GM20000 (cell line): ENCODE data around the gene SDCCAG8.

Source experiments
- DNase-seq: peaks from one replicate; pipeline ENCODE4 v3.0.0; 2012; ENCODE audit warnings: low spot score
- CTCF ChIP-seq: IDR thresholded peaks from 2 replicates; pipeline ENCODE4 v1.5.1; 2012; ENCODE audit warnings: mild to moderate bottlenecking, control low read depth; ENCODE audit errors: extremely low read depth, missing control alignments

The SDCCAG8 gene

DNA sequence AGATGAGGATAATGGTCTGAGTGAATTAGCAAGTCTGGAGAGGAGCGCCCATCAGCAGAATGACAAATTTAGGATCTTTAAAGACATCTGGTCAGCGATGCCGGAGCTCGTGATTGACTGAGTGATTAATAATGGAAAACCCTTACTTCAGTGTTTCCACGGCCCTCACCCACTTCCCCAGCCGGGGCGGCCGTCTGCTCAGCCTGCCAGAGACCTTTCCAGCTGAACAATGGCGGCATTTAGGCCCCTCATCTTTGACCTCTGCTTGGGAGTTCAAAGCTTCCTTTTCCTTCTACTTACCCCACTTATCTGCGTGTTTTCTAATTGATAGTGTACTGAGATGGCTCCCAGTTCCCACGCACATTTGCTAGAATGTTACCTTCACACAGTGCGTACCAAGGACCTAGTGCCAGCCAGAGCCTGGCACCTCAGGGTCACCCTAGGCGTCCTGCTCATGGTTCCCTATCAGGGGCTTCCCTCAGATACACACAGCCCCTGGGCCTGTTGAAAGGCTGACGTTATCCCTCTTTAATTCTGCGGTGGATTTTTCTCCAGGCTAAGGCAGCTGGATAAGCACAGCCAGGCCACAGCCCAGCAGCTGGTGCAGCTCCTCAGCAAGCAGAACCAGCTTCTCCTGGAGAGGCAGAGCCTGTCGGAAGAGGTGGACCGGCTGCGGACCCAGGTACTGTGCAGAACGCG is 232.8 kb downstream of the SDCCAG8 start:
- no peak for TF ChIP-seq CTCF
- no peak for DNase-seq

DNA sequence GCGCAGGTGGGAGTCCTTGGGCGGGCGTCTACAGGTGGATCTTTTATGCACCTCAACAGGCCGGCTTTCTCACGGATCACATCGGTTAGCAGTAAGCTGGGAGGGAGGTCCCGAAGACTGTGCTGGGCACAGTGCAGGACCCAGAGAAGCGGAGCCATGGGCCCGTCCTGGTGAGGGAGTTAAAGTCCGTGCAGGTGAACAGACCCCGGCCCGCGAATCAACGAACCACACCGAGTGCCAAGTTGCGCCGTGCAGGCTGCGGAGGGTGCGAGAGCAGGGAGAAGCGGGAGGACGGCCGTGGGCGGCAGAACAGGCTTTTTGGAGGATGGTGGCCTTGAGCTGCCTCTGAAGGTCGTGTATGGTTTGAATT is 233.3 kb downstream of the SDCCAG8 start:
- no peak for DNase-seq
- TF ChIP-seq CTCF, result no peak

- no peak for DNase-seq
- TF ChIP-seq CTCF, result no peak
These were observed 234.1 kb downstream of the SDCCAG8 start for GRCh38 chr1:243489681-243490546.

DNA sequence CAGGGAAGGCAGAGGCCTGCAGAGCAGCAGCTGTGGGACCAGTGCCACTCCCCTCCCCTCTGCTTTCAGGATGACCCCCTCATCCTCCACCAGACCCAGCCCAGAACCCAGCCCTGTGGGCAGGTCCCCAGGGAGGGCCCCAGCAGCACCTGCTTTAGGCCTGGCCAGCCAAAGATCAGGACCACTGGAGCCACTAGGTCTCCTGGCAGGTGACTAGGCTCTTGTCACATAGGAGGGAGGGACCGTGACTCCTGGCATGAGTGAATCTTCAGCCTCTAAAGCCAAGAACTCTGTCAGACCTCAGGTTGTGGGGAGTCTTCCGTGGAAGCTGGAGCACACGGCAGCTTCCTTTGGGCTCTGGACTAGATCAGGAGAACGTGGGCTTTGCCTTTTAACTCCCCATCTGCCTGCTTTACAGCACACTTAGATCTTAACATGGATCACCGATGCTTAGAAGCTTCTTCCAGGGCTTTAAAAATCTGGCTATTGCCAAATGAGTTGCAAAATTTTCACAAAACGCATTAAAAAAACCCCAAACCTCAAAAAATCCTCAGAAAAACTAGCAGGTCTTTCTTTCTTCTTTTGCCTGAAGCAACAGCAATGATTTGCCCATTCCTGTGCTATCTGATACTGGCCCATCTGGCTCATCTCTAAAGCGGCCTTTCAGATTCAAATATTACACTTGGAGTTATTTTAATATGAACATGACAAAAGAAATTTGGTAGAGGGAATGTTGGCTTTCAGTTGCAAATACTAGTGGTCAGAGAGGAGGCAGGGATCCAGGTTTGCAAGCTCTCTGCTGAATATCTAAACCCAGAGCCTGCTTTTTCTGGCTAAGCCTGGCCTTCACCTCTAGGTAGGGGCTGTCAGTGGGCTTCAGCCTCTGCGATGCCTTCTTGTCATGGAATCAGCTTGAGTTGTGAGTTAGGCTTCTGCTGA is 235.2 kb downstream of the SDCCAG8 start:
- TF ChIP-seq CTCF, result no peak
- no peak for DNase-seq

DNA sequence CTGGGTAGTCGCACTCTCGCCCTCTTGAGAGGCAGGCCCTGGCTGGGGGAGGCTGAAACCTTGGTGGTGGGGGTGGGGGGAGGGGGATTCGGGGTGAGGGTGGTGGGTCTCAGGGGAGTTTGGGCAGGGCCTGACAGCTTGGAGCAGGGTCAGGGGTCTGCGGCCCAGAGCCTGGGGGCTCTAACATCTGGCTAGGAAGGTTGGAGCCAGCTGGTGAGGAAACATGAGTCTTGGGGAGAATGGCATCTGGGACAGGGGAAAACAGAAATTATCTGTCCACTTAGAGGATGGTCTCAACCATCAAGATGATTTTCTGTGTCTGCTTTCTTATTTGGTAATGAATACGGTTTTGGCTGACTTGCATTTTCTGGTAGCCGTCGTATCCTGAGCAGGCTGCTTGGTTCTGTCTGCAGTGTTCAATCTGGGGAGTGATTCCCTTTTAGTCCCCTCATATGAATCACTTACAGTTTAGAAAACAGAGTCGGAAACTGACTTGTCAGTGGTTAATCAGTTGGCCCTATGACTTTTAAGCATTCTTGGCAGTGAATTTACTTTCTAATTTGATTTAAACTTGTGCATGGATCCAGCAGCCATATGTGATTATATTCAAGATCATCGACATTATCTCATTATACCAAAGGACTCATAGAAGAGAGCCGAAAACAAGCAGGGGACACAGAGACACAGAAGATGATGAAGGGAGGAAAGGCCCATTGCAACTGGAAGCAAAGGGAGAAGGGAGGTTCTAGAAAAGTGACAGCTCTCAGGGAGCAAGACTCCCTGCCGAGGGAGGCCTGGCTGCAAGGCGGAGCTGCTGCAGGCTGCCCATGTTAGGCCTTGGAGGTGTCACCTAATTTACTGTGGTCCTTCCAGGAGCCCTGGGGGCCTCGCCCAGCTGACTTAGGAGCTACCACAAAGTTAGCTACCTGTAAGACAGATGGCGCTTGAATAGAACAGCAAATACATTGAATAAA is 237.6 kb downstream of the SDCCAG8 start:
- DNase-seq, result no peak
- no peak for TF ChIP-seq CTCF

GRCh38 chr1:243494741-243495431 is 239.0 kb downstream of the SDCCAG8 start:
- TF ChIP-seq CTCF, result no peak
- no peak for DNase-seq
